HG03175 (cell line): ENCODE measurements around the gene DNAJB11.
"Not testable (repeated sequence)": the region's sequence is repeated elsewhere in the genome, so short reads cannot be mapped to it uniquely, and the experiment has no call there.

ENCODE experiments used
- ATAC-seq: cut with Tn5 transposase; IDR thresholded peaks from one replicate; pipeline ENCODE4 v1.9.1; 2021; ENCODE audit warnings: mild to moderate bottlenecking, moderate library complexity; ENCODE audit not compliant: unreplicated experiment

The DNAJB11 gene

GRCh38 chr3:186570096-186570940, at the start of gene DNAJB11:
DNAJB11 (plus strand) TSS chr3:186570720; CDS start chr3:186570898, 178 bp downstream.
- peak; percentile 88 for ATAC-seq

- ATAC-seq, result peak; percentile 66
Observed at GRCh38 chr3:186520957-186521842, 49.3 kb upstream of the DNAJB11 start.

- no peak for ATAC-seq
Observed at GRCh38 chr3:186523022-186523421, 47.5 kb upstream of the DNAJB11 start.

DNA sequence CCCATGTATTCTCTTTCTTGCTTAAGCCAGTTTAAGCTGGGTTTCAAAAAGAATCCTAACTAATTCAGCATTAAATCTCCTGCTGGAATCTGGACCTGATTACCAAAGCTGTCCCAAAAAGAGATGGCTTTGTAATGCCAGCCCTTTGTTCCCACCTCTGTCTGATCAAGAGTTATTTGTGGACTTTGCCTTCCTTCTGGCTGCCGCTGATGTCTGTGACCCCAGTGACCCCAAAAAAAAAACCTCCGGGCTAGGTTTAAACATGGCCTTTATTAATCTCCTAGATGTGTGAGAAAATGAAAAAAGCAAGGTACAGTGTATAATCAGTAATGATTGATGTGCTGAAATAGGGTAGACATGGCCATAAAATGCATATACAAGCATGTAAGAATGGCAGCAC, 47.1 kb upstream of the DNAJB11 start:
- ATAC-seq, result no peak

DNA sequence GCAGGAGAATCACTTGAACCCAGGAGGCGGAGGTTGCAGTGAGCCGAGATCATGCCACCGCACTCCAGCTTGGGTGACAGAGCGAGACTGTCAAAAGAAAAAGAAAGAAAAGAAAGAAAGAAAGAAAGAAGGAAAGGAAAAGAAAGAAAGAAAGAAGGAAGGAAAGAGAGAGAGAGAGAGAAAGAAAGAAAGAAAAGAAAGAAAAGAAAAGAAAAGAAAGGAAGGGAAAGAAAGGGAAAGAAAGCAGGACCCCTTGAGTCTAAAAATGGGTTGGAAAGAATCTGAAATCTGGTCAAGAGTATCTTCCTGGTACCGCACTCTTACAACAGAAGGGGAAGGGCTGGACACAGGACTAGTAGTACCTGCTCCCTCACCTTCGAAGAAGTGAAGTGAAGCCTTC, 45.9 kb upstream of the DNAJB11 start:
- no peak for ATAC-seq

GRCh38 chr3:186525369-186526255, 44.9 kb upstream of the DNAJB11 start:
- peak; percentile 8 for ATAC-seq

DNA sequence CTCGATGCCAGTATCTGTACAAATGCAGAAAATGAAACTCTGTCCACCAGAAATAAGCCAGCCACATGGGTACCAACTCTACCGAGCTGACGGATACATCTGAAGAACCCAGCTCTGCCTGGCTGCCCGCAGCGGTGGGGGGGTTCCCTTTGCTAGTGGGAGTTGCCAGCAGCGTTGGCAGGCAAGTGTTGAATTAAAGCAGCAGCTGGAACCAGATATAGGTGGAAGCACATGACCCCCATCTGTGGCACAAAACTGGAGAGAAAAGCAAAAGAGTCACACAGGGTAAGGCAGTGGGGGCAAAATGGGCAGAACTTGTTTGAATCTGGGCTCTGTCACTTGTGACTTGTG, 44.3 kb upstream of the DNAJB11 start:
- peak; percentile 43 for ATAC-seq

DNA sequence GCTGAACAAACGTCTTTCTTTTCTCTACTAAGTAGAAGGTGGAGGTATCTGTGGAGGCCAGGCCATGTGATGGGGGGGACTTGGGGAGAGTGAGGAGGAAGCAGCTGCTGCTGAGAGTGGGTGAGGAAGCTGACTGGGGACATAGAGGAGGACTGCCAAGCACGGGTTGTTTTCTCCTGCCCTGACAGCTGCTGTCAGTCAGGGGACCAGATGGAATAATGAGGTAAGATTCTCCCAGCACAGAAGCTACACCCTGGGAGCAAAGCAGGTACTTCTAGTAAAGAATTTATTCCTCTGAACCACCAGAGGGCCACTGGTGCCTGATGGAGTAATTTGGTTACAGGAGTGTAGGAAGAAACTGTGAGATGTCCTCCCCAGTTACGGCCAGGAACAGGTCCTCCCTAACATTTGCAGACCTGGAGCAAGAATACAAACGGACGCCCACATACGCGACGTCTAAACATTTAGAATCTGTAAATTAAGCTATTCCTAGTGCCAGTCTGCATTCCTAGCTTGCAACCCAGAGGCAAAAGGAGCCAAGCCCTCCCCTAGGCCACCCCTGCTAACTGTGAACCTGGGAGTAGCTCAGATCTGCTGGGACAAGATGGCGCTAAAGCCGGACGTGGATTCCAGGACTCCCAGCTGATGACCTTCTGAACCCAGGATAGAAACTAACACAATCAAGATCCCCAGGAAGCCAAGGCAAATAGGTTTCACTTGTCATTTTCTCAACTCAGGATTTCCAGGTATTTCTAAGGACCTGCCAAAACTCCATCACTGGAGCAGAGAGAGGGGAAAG, 41.1 kb upstream of the DNAJB11 start:
- ATAC-seq, result no peak

- no peak for ATAC-seq
Observed at GRCh38 chr3:186530415-186530814, 40.1 kb upstream of the DNAJB11 start.

DNA sequence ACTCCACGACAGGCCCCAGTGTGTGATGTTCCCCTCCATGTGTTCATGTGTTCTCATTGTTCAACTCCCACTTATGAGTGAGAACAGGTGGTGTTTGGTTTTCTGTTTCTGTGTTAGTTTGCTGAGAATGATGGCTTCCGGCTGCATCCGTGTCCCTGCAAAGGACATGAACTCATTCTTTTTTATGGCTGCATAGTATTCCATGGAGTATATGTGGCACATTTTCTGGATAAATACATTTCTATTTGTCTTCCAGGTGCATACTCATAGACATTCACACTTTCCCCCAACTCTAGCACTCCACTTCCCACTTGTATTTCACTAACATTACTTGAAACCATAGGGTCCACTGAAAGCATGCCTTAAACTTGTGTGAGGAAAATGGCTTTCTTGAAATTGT, 38.8 kb upstream of the DNAJB11 start:
- ATAC-seq, result not testable (repeated sequence)

DNA sequence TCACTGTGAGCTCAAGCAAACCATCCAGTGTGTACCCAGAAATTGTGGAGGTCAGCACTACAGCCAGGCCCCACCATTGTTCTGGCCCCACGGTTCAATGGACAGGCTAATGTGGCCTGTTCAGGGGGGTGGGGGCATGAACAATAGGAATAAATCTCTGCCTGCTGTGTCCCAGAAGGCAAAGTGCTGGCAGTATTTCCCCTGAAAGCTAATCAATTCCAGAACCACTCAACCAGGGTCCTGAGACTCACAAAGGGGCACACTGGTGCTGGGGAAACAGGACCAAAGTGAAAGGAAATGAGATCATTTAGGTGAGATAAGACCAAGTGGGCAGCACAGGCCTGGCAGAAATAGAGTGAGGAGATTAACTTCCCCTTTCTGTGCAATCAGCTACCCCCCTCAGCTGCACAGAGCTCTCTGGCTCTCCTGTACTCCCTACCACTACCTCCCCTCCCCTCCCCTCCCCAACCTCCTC, 37.9 kb upstream of the DNAJB11 start:
- ATAC-seq, result peak; percentile 63

DNA sequence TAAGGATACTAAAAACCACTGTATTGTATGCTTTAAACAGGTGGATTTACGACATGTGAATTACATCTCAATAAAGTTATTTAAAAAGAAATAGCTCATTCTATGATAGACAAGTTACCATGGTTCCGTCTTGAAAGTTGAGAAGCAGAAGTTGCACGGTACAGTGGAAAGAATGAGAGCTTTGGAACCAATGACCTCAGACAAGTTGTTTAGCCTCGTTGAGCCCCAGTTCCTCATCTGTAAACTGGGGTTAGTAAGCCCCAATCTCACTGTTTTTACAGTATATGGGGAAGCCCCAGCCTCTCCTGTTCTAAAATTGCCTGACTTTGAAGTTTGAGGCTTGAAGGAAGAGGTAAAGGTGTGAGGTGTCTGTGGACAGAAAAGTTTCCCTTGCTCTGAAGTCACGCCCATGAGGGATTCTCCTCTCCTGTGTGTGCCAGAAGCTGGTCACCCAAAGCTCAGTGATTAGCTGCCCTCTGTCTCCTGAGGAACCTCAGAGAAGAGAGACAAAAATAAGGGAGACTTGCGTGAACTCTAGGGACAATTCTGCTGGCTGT, 36.3 kb upstream of the DNAJB11 start:
- ATAC-seq, result peak; percentile 84

DNA sequence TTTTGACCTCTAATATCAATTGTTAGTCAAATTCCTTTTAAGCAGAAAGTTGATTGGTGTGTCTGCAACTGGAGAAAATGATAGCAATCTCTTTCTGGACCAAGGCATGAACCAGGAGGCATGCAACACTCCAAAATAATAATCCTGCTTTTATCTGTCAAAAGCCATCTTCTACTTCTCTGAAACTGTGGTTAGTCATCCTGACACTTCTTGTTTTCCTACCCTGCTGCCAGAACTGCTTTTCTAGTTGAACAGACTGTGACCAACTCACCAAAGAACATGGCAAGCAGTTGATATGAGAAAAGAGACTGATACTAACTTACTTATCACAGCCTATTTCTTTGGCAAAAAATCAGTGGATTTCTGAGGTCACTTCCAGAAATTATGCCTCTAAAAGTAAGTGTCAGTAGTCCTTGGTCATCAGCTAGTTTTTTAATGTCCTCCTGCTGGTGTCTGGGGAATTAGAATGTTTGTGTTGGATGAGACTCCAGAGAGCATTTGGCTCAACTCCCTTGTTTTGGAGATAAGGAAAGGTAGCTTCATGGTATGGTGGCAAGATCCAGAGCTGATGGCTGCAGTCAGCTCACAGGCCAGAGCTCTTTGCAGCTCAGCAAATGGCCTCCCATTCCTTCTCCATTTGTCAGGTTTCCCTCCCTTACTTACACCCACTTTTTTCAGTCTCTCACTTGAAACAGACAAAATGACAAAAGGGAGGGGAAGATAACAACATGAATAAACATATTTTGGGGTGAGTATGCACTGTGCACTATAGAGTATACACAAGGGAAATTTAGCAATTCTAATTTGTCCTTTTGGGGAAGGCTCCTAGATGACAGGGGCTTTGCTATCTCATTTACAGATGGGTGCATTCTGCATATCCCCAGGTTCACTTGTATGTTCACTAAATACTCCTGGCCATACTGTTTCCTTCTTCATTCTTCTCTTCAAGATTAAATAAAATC, 33.4 kb upstream of the DNAJB11 start:
- no peak for ATAC-seq

DNA sequence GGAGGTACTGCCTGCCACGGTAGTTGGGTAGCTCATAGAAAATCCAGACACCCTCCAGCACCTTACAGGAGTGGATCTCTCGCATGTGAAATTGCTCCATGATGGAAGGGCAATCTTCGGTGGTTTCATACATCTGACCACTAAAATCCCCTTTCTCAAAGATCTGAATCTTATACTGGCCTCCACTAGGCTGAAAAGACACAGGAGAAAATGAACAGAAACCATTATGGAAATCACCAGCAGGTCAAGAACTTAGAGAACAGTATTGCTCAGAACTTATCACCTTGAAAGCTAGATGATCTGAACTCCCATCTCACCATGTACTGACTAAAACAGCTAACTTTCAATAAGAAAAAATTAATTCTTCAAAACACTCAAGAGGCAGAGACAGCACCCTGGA, 31.7 kb upstream of the DNAJB11 start:
- ATAC-seq, result no peak

DNA sequence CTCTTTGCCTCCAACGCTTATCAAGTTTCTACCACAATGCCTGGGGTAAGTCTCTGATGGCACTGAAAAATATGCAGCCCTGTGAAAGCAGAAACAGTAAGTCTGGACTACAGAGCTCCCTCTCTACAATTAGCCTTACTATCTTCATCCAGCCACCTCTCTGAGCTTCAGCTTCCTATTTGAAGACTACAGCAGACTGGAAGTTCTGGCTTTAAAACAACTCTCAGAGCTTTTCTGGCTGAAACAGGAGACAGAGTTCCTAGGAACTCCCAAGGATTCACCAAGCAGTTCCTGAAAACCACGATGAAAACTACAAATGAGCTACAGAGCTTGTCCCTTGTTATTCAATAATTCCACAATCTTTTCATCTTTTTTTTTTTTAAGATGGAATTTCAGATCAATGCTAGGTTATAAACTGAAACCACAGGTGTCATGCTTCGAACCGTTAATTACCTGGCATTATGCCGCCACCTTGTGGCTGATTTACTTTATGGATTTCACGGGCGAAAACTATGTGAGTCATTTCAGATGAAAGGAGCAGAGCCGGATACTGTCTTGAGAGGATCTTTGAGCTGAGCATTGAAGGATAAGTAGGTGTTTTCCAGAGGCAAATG, 30.2 kb upstream of the DNAJB11 start:
- ATAC-seq, result peak; percentile 72

DNA sequence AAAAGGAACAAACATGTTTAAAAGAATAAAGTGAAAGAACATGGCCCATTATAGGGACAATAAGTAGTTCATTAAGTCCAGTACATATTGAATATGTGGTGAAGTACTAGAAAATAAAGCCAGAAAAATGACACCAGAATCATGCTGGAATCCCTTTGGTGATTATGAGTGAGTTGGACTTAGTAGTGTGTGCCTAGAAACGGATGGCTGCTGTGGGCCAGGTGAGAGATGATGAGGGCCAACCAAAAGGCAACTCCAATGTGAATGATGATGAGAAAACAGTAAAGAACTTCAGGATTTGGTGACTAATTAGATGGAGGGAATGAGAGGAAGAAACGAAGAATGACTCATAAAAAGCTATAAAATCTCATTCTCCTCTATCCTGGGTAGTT, 29.7 kb upstream of the DNAJB11 start:
- peak; percentile 5 for ATAC-seq

DNA sequence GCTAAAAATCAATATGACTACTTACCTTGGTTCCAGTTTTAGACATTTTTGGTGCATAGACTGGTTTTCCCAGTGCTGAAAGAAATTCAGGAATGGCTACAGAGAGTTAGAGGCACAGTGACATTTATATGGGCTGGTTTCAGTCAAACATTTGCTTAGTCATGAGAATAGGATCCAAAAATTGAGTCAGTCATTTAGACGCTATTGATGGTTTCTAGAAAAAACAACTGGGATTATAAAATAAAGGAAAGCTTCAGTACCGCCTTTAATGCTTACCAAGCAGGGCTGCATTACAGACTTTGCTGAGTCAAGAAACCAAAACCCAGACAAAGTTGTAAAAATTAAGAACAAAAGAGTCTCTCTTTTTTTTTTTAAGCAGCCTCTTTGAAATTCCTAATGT, 26.2 kb upstream of the DNAJB11 start, which contains the start of gene CRYGS:
Gene CRYGS (minus strand): TSS at position 100 of the 400 bp plus-strand sequence. CDS start 54 bp downstream, at position 46.
- ATAC-seq, result no peak

DNA sequence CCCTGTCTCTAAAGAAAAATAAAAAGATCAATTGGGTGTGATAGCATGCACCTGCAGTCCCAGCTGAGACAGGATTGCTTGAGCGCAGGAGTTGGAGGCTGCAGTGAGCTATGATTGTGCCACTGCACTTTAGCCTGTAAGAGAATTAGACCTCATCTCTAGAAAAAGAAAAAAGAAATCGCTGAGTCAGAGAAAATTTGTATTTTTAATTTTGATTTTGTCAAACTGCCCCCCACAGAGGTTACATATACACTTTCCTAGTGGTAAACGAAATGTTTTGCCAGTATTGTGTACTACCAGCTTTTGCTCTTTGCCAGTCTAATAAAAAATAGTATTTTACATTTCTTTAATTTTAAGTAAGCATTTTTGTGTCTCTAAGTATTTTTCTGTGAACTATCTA, 21.0 kb upstream of the DNAJB11 start:
- no peak for ATAC-seq
